B cell (primary cell): ENCODE results near the gene SHD.

Experiments used
- CTCF ChIP-seq: fragments of 200-600 bp; IDR thresholded peaks from one replicate; pipeline ENCODE4 v1.8.0; 2022; ENCODE audit warnings: antibody characterized with exemption, mild to moderate bottlenecking
- EZH2 ChIP-seq: IDR thresholded peaks from 2 replicates; pipeline ENCODE4 v1.6.1; 2012; ENCODE audit warnings: borderline replicate concordance, low read depth, mild to moderate bottlenecking, moderate library complexity, low read length; ENCODE audit not compliant: insufficient read depth, poor library complexity, severe bottlenecking

DNA sequence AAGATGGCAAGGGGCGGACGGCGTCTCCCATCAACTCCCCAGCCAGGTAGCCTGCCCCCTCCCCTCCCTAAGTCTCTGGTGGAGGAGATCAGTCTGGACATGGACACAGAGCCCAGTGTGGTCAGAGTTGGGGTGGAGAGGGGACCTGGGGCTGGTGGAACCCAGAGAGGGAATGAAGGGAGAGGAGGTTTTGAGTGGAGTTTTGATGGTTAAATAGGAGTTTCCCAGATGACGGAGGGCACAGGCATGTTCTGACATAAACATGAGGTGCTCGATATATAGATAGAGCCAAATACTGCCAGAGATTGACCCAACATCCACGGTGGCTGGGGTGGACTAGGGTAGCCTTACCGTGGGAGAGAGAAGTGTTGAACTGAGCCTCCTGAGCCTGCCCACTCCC is 39.4 kb downstream of the SHD start:
- TF ChIP-seq CTCF: no peak
- TF ChIP-seq EZH2: no peak
